Right atrium auricular region (tissue), 2 donors: ENCODE results near the gene ABHD5. TPM values are rescaled to one million over a fixed set of nuclear protein-coding genes. Genes with fewer than 3 reads are reported as not detected.

ENCODE experiments used
- DNase-seq: peaks from one replicate; pipeline ENCODE4 v3.0.0-alpha.2; 2019; ENCODE audit warnings: low spot score
- H3K27ac ChIP-seq, 2 donors: fragments of 200-600 bp; sonication (generic); 1 replicate in 1 of 2; 2 replicates in 1 of 2; pipeline ENCODE4 v1.5.1; 2016 to 2019
- H3K27me3 ChIP-seq, 2 donors: fragments of 200-600 bp; sonication (generic); one replicate each; pipeline versions ENCODE4 v1.5.1 to v1.6.0; 2017 to 2019
- H3K36me3 ChIP-seq: fragments of 200-600 bp; sonication (generic); one replicate; pipeline ENCODE4 v1.5.1; 2016
- H3K4me1 ChIP-seq, 2 donors: fragments of 200-600 bp; sonication (generic); one replicate each; pipeline versions ENCODE4 v1.5.1 to v1.6.0; 2017 to 2019
- H3K4me3 ChIP-seq, 2 donors: fragments of 200-600 bp; sonication (generic); 1 replicate in 1 of 2; 2 replicates in 1 of 2; pipeline ENCODE4 v1.5.1; 2017 to 2019; ENCODE audit warnings: mild to moderate bottlenecking in 1 of 2, moderate library complexity in 1 of 2
- H3K9me3 ChIP-seq, 2 donors: fragments of 200-600 bp; sonication (generic); one replicate each; pipeline ENCODE4 v1.5.1; 2019
- total RNA-seq, 2 donors: library from RNA; depleted of rRNA; stranded (reverse); fragments of >200 nt; gene quantifications; one replicate each; pipeline ENCODE4 v1.1.0, GENCODE V29; 2016
- TF ChIP-seq, protein P1 (sequence below), 2 donors: fragments of 200-600 bp; sonication (generic); IDR thresholded peaks; one replicate each; pipeline ENCODE4 v1.5.1; 2019; ENCODE audit warnings: antibody characterized with exemption in 2 of 2

ABHD5 gene
- total RNA-seq, 2 donors from 2014 or later: 16.4 to 20.2 TPM

DNA sequence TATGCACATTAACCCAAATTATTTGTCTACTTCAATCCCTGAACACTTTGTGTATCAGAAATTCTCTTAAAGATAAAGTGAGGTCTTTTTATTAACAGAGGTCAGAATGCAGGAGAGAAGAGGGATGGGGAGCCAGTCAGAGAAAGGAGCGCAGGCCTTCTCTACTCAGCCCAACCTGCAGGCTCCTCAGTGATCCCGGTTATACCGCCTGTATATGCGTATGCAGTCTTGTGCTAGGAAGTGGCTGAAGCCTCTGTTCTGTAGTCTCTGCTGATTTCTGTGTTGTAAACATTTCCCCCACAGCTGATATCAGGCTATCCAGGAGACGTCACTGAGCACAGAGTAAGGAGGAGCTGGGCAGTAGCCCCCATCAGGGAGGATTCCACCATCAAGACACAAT lies 57.9 kb downstream of the ABHD5 start:
- no peak for DNase-seq
- no peak overlapping the region for H3K4me3 ChIP-seq
- H3K36me3 ChIP-seq: no peaks in the 10 kb centered on the region
- TF ChIP-seq, protein P1, sequence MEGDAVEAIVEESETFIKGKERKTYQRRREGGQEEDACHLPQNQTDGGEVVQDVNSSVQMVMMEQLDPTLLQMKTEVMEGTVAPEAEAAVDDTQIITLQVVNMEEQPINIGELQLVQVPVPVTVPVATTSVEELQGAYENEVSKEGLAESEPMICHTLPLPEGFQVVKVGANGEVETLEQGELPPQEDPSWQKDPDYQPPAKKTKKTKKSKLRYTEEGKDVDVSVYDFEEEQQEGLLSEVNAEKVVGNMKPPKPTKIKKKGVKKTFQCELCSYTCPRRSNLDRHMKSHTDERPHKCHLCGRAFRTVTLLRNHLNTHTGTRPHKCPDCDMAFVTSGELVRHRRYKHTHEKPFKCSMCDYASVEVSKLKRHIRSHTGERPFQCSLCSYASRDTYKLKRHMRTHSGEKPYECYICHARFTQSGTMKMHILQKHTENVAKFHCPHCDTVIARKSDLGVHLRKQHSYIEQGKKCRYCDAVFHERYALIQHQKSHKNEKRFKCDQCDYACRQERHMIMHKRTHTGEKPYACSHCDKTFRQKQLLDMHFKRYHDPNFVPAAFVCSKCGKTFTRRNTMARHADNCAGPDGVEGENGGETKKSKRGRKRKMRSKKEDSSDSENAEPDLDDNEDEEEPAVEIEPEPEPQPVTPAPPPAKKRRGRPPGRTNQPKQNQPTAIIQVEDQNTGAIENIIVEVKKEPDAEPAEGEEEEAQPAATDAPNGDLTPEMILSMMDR (IDR thresholded peaks at IDR 0.05): no peak
- H3K9me3 ChIP-seq: peaks cover 0 to 9% of the 10 kb centered on the region in 2 donors
- no peak overlapping the region for H3K27ac ChIP-seq
- H3K4me1 ChIP-seq: peaks cover 0 to 13% of the 10 kb centered on the region in 2 donors
- no peaks in the 10 kb centered on the region for H3K27me3 ChIP-seq

DNA sequence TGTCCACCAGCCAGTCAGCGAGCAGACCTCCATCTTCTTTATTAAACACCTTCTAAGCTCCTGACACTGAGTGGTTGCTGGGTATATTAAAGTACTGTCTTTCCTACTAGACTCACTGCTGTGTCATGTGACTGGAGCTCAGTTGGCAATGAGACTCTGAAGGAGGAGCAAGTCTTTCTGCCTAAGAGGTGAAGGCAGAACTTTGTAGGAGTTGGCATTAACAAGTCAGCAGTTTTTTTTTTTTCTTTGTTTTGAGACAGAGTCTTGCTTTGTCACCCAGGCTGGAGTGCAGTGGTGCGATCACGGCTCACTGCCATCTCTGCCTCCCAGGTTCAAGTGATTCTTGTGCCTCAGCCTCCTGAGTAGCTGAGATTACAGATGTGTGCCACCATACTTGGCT lies 62.2 kb downstream of the ABHD5 start:
- H3K4me1 ChIP-seq: peaks cover 0 to 15% of the 10 kb centered on the region in 2 donors

DNA sequence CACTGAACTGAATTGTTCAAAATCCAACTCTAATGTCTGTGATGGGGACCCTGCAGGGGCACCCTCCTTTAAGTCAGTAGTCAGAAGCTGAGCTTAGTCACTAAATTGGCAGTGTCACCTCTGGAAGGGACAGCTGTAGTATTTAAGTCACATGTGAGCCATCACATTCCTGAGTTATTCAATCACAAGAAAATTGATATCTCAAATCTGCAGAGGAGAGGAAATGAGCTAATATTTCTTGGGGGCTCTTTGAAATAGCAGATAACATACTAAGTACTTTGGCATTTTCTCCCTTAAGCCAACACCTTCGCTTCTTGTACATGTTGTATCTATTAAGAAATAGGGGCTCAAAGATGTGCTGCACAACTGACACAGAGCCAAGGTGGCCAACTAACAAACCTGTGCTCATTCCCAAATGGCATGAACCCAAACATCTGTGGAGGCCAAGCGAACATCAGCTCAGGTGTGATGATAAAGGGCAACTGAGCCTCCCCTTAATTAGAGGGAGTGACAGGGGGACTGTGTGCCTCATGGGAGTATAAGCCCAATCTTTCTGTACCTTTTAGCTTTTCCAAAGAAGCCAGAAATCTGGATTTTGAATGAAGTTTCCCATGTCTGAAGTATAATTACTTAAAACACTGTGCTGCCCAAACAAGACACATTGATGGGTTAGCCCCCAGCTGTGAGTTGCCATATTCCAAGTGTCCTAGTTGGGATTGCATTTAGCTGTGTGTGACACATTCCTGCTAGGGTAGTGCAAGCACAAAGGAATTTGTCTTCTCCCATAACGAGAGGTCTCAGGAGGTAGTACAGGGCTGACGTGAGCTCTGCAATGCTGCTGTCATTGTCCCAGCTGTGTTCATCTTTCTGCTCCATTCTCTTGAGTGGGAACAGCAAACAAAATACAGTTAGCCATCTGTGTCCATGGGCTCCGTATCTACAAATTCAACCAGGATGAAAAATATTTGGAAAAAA lies 63.3 kb downstream of the ABHD5 start:
- no peaks in the 10 kb centered on the region for H3K27me3 ChIP-seq
- H3K27ac ChIP-seq: no peak overlapping the region
- H3K9me3 ChIP-seq: no peaks in the 10 kb centered on the region
- no peak overlapping the region for H3K4me3 ChIP-seq
- peaks cover 0 to 12% of the 10 kb centered on the region in 2 donors for H3K4me1 ChIP-seq
- DNase-seq: no peak
- no peaks in the 10 kb centered on the region for H3K36me3 ChIP-seq
- TF ChIP-seq, protein P1 (IDR thresholded peaks at IDR 0.05): no peak

More for the DNA sequence above, 62.2 kb downstream of the ABHD5 start:
- no peaks in the 10 kb centered on the region for H3K36me3 ChIP-seq
- H3K27ac ChIP-seq: no peak overlapping the region
- H3K4me3 ChIP-seq: no peak overlapping the region
- no peaks in the 10 kb centered on the region for H3K9me3 ChIP-seq
- DNase-seq: no peak
- no peaks in the 10 kb centered on the region for H3K27me3 ChIP-seq
- TF ChIP-seq, protein P1 (IDR thresholded peaks at IDR 0.05): no peak

DNA sequence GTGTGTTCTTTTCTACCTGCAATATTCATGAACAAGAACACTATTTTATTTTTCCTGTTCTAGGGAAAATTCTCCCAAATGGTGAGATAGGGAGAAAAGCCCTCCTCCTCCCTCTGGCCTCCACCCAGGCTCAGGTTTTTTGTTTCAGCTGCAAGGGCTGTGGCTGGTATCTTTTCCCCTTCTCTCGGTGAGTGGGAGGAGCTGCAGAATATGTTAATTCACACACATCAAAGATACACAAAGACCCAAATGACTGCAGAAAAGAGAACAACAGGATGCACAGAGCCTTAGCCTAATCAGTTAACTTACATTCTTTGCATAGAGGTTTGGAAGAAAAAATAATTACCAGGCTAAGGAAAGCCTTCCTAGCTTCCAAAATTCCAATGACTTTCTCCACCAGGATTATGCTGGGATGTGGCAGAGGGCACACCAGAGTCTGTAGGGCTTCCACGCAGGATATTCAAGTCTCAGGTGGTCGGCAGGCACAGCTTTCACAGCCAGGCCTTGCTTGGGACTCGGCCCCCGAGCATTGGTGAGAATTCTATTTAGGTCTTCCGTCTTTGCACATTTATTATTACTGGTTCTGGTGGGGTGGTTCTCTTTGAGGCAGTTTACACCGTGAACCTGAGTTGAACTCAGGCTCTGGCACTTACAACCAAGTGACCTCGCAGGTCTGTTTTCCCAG lies 64.9 kb downstream of the ABHD5 start:
- Histone ChIP-seq H3K27me3 (no peaks in the 10 kb centered on the region), H3K4me3 (no peak overlapping the region), H3K27ac (no peak overlapping the region), H3K9me3 (no peaks in the 10 kb centered on the region), H3K4me1 (peaks cover 0 to 20% of the 10 kb centered on the region in 2 donors), H3K36me3 (no peaks in the 10 kb centered on the region)
- TF ChIP-seq, protein P1 (IDR thresholded peaks at IDR 0.05): no peak
- DNase-seq: no peak

DNA sequence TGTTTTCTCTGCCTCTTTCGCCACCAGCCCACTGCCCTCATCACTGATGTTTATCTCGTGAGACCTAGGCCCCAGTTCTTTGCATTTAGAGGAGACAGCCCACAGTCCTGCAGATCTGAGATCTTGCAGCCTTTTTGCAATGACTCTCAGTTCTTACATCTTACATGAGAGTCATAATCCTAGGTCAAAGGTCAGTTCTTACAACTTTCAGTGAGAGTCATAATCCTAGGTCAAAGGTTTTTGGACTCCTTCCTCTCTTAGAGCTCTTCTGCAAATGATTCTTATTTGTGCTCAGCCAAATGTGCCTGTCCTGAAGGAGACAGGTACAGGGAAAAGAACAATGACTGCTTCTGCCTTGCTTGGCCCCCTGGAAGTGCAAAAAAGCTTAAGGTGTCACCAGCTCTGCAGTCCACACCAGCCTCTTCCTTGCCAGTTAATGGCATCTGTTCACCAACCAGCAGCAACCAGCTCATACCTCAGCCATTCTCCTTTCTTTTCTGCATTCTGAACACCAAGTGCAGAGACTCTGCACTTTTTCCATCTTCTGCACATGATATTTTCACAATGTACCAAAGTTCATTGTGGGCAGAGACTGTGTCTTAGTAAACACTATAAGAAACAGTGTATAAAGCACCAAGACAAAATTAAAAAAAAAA lies 67.1 kb downstream of the ABHD5 start:
- H3K27ac ChIP-seq: no peak overlapping the region
- TF ChIP-seq, protein P1 (IDR thresholded peaks at IDR 0.05): no peak

More for the DNA sequence above, 67.1 kb downstream of the ABHD5 start:
- no peak overlapping the region for H3K4me3 ChIP-seq
- no peak for DNase-seq
- H3K9me3 ChIP-seq: no peaks in the 10 kb centered on the region
- H3K27me3 ChIP-seq: no peaks in the 10 kb centered on the region
- no peaks in the 10 kb centered on the region for H3K36me3 ChIP-seq
- peaks cover 0 to 20% of the 10 kb centered on the region in 2 donors for H3K4me1 ChIP-seq
